MM.1S (cell line): ENCODE results near the gene INTS11.

Source experiments
- CTCF ChIP-seq: fragments of 300-600 bp; sonication (generic); IDR thresholded peaks from 2 replicates; pipeline ENCODE4 v1.5.1; 2016; ENCODE audit warnings: antibody characterized with exemption, low read length, mixed read lengths
- EZH2 ChIP-seq: fragments of 300-600 bp; sonication (generic); optimal IDR thresholded peaks from 2 replicates; pipeline ENCODE3; 2017; ENCODE audit warnings: low read depth, mild to moderate bottlenecking, antibody characterized with exemption, low read length, mixed read lengths
- EZH2phosphoT487 ChIP-seq: fragments of 300-600 bp; sonication (generic); IDR thresholded peaks from 2 replicates; pipeline ENCODE4 v1.6.1; 2018; ENCODE audit warnings: antibody characterized with exemption, low read length

- TF ChIP-seq CTCF: no peak
- no peak for TF ChIP-seq EZH2
- no peak for TF ChIP-seq EZH2phosphoT487
Measured at GRCh38 chr1:1361982-1362423, 37.5 kb upstream of the INTS11 start.
